ENCODE data around the gene MSLN. TPM values are rescaled to one million over a fixed set of nuclear protein-coding genes. Genes with fewer than 3 reads are reported as not detected.
"Not testable (repeated sequence)": the region's sequence is repeated elsewhere in the genome, so short reads cannot be mapped to it uniquely, and the experiment has no call there.

Gene MSLN
- total and polyA plus RNA-seq, 7 donors, result 0.03 to 0.17 (median 0.09) TPM; not detected in 3

DNA sequence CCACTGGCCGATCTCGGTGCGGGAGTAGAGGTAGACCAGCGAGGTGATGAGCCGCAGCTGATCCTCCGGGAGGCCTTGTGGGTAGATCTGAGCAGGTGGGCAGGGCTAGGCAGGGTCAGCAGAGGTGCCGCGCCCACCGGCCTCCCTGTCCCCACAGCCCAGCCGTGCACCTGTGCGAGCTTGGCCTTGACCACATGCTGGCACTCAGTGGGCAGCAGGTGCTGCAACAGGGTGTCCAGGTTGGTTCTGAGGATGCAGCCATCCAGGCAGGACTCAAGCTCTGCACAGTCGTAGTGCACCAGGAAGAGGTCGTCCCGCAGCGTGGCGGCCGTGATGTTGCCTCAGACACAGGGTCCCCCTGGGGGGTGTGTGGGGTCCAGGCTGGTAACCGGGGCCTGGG lies 12.4 kb downstream of the MSLN start:
- intact Hi-C loops (cut with DNase I), result no loop called here
- Histone ChIP-seq H3K27me3 (ENCODE audit: insufficient read depth in 3 of 3, low read length in 2 of 3) (peaks cover 0 to 30% (median 10%) of the 10 kb centered on the region in 3 donors), H3K36me3 (ENCODE audit: insufficient read depth in 1 of 2, low read depth in 1 of 2) (no peaks in the 10 kb centered on the region), H3K4me3 (no peak overlapping the region), H3K4me1 (no peaks in the 10 kb centered on the region), H3K9me3 (no peaks in the 10 kb centered on the region), H3K27ac (no peak overlapping the region)
- TF ChIP-seq, protein P1, sequence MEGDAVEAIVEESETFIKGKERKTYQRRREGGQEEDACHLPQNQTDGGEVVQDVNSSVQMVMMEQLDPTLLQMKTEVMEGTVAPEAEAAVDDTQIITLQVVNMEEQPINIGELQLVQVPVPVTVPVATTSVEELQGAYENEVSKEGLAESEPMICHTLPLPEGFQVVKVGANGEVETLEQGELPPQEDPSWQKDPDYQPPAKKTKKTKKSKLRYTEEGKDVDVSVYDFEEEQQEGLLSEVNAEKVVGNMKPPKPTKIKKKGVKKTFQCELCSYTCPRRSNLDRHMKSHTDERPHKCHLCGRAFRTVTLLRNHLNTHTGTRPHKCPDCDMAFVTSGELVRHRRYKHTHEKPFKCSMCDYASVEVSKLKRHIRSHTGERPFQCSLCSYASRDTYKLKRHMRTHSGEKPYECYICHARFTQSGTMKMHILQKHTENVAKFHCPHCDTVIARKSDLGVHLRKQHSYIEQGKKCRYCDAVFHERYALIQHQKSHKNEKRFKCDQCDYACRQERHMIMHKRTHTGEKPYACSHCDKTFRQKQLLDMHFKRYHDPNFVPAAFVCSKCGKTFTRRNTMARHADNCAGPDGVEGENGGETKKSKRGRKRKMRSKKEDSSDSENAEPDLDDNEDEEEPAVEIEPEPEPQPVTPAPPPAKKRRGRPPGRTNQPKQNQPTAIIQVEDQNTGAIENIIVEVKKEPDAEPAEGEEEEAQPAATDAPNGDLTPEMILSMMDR (IDR thresholded peaks at IDR 0.05), result no peak
- DNase-seq (peak in 1 of 2 donors; percentile 12), ATAC-seq (no peak)
- 76 to 78% (median 77%) methylated on average over 18 of the region's 18 CpGs for WGBS, 3 donors

- no peak overlapping the region for H3K27ac ChIP-seq
- H3K9me3 ChIP-seq, result no peaks in the 10 kb centered on the region
- 72 to 73% (median 72%) methylated on average over 42 to 46 of the region's 46 CpGs for WGBS, 3 donors
- TF ChIP-seq, protein P1 (IDR thresholded peaks at IDR 0.05), result no peak
- H3K27me3 ChIP-seq (ENCODE audit: insufficient read depth in 3 of 3, low read length in 2 of 3), result peaks cover 0 to 34% (median 11%) of the 10 kb centered on the region in 3 donors
- peak in 1 of 2 donors; percentile 7 for DNase-seq
- no peaks in the 10 kb centered on the region for H3K4me1 ChIP-seq
- no peak for ATAC-seq
- no peak overlapping the region for H3K4me3 ChIP-seq
- intact Hi-C loops (cut with DNase I), result no loop called here
- H3K36me3 ChIP-seq (ENCODE audit: insufficient read depth in 1 of 2, low read depth in 1 of 2), result no peaks in the 10 kb centered on the region
These were observed 13.8 kb downstream of the MSLN start for GRCh38 chr16:774086-775001.

- H3K27ac ChIP-seq, result no peak overlapping the region
- WGBS, 3 donors, result 66 to 76% (median 69%) methylated on average over 32 to 36 of the region's 36 CpGs
- TF ChIP-seq, protein P1 (IDR thresholded peaks at IDR 0.05), result no peak
These were observed 14.8 kb downstream of the MSLN start for GRCh38 chr16:775236-775796.

DNA sequence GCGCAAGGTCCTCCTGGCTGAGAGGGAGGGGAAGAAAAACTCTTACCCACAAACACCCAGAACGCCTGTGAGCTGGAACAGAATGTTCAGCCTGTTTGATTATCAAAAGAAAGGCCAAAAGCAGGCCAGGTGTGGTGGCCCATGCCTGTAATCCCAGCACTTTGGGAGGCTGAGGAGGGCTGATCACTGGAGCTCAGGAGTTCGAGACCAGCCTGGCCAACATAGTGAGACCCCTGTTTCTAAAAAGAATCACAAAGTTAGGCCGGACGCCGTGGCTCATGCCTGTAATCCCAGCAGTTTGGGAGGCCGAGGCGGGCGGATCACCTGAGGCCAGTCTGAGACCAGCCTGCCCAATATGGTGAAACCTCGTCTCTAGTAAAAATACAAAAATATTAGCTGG lies 15.8 kb downstream of the MSLN start:
- peaks cover 0 to 49% (median 14%) of the 10 kb centered on the region in 3 donors for H3K27me3 ChIP-seq (ENCODE audit: insufficient read depth in 3 of 3, low read length in 2 of 3)
- WGBS, 3 donors, result 87 to 94% (median 89%) methylated on average over 10 of the region's 10 CpGs

More at GRCh38 chr16:775236-775796, 14.8 kb downstream of the MSLN start:
- Histone ChIP-seq H3K9me3 (no peaks in the 10 kb centered on the region), H3K4me1 (no peaks in the 10 kb centered on the region), H3K4me3 (no peak overlapping the region), H3K27me3 (ENCODE audit: insufficient read depth in 3 of 3, low read length in 2 of 3) (peaks cover 0 to 44% (median 14%) of the 10 kb centered on the region in 3 donors), H3K36me3 (ENCODE audit: insufficient read depth in 1 of 2, low read depth in 1 of 2) (no peaks in the 10 kb centered on the region)
- intact Hi-C loops (cut with DNase I), result no loop called here
- DNase-seq (no peak), ATAC-seq (peak in 1 of 4 donors; percentile 27)

GRCh38 chr16:776824-777223 lies 16.3 kb downstream of the MSLN start:
- ATAC-seq (no peak), DNase-seq (no peak)
- no peak overlapping the region for H3K27ac ChIP-seq
- intact Hi-C loops (cut with DNase I), result no loop called here
- H3K9me3 ChIP-seq, result no peaks in the 10 kb centered on the region
- no peaks in the 10 kb centered on the region for H3K36me3 ChIP-seq (ENCODE audit: insufficient read depth in 1 of 2, low read depth in 1 of 2)
- H3K27me3 ChIP-seq (ENCODE audit: insufficient read depth in 3 of 3, low read length in 2 of 3), result peaks cover 0 to 54% (median 14%) of the 10 kb centered on the region in 3 donors
- no peak overlapping the region for H3K4me3 ChIP-seq
- H3K4me1 ChIP-seq, result no peaks in the 10 kb centered on the region
- 72 to 80% (median 75%) methylated on average over 9 of the region's 9 CpGs for WGBS, 3 donors
- TF ChIP-seq, protein P1 (IDR thresholded peaks at IDR 0.05), result no peak

More for the DNA sequence above, 15.8 kb downstream of the MSLN start:
- H3K9me3 ChIP-seq; H3K27ac ChIP-seq; intact Hi-C loops (cut with DNase I); DNase-seq; ATAC-seq; H3K36me3 ChIP-seq (ENCODE audit: insufficient read depth in 1 of 2, low read depth in 1 of 2); H3K4me1 ChIP-seq; H3K4me3 ChIP-seq: not testable (repeated sequence)
